ENCODE data around the gene COQ10A. TPM values are rescaled to one million over a fixed set of nuclear protein-coding genes. Genes with fewer than 3 reads are reported as not detected.

The COQ10A gene
- polyA plus RNA-seq, 2 donors, result 5.5 to 7.0 TPM

DNA sequence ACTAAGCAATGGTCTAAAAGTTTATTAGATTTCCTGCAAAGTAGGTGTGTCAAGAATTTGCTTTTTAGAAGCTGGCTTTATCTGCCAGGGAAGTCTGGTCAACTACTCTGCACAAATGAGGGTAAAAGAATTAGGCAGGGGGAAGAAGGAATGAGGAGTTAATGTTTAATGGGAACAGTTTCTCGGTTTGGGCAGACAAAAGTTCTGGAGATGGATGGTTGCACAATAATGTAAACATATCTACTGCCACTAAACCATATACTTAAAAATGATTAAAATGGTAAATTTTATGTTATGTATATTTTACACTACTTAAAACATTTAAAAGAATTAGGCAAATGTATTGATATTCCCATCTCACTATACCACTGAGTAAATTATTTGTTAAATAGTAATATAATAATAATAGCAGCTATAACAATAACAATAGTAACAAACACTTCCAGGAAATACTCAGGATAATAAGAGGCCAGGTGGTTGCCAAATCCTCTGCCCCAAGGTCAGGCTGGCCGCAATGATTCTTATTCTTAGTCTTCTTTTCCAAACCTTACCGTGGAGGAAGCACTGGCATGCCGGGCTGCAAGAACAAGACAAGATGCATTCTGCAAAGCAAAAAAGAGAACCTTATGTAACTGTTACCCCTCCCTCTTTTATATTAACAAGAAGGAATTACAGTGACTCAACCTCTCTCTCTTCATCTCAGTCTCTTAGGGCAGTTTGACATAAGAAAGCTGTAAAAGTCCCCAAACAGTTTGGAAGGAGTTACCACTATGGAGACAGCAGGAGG, 19.5 kb downstream of the COQ10A start:
- Histone ChIP-seq H3K4me3 (ENCODE audit: low read depth in 1 of 2, low read length in 2 of 2) (no peak overlapping the region), H3K9me3 (ENCODE audit: control insufficient read depth in 2 of 2, insufficient read depth in 1 of 2, low read depth in 1 of 2, low read length in 1 of 2) (no peaks in the 10 kb centered on the region), H3K27me3 (ENCODE audit: control insufficient read depth in 1 of 2, insufficient read depth in 2 of 2, low read length in 2 of 2) (no peaks in the 10 kb centered on the region), H3K36me3 (ENCODE audit: control insufficient read depth in 2 of 2, insufficient read depth in 2 of 2, low read length in 1 of 2) (peaks cover 11 to 14% of the 10 kb centered on the region in 2 donors), H3K27ac (ENCODE audit: low read depth in 2 of 2, low read length in 1 of 2) (no peak overlapping the region), H3K4me1 (ENCODE audit: control insufficient read depth in 2 of 2, insufficient read depth in 2 of 2, low read length in 1 of 2) (no peaks in the 10 kb centered on the region)
- 47 to 48% methylated on average over 4 of the region's 4 CpGs for WGBS, 2 donors

DNA sequence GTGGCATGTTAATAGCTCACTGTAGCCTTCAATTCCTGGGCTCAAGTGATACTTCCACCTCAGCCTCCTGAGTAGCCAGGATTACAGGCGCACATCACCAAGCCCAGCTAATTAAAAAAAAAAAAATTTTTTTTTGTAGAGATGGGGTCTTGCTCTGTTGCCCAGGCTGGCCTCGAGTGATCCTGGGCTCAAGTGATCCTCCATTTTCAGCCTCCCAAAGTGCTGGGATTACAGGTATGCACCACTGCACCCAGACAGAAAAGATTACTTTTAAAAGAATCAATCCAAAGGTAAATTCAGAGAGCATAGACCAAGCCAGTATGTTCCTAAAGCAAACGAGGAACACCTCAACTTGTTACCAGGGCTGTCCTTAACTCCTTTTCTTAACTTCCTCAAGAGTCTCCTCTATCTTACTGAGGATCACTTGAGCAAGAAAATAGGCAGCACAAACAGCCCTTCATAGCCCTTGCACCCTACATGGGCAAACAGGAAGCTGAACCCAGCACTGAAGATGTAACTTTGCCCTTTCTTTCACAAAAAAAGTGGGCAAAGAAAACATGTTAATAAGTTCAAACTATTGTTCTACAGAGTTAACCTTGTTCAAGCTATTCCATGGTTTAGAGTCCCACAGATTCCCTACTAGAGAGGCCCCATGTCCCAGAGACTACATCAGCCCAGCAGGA, 22.1 kb downstream of the COQ10A start:
- Histone ChIP-seq H3K9me3 (ENCODE audit: control insufficient read depth in 2 of 2, insufficient read depth in 1 of 2, low read depth in 1 of 2, low read length in 1 of 2) (no peaks in the 10 kb centered on the region), H3K27me3 (ENCODE audit: control insufficient read depth in 1 of 2, insufficient read depth in 2 of 2, low read length in 2 of 2) (no peaks in the 10 kb centered on the region), H3K27ac (ENCODE audit: low read depth in 2 of 2, low read length in 1 of 2) (no peak overlapping the region), H3K4me1 (ENCODE audit: control insufficient read depth in 2 of 2, insufficient read depth in 2 of 2, low read length in 1 of 2) (no peaks in the 10 kb centered on the region), H3K4me3 (ENCODE audit: low read depth in 1 of 2, low read length in 2 of 2) (no peak overlapping the region), H3K36me3 (ENCODE audit: control insufficient read depth in 2 of 2, insufficient read depth in 2 of 2, low read length in 1 of 2) (peaks cover 6 to 11% of the 10 kb centered on the region in 2 donors)
- WGBS, 2 donors, result 77 to 84% methylated on average over 3 of the region's 3 CpGs

DNA sequence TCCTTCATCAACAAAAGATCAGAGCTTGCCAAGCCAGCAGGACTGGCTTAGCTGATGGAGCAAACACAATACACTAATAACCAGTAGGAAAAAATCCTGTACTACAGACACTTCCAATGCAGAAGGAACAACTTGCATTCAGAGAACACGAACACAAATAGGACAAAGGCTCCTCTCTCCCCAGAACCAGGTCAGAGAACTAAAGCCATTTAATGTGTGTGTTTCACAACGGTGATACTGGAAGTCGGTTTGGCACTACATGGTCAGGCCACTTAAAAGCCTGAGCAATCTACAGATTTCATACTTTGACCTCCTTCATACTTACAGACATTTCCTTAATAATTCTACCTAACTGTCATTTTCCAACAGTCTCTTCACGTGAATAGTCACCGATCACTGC, 27.1 kb downstream of the COQ10A start:
- Histone ChIP-seq H3K4me1 (ENCODE audit: control insufficient read depth in 2 of 2, insufficient read depth in 2 of 2, low read length in 1 of 2) (peaks cover 4% of the 10 kb centered on the region in 2 donors), H3K4me3 (ENCODE audit: low read depth in 1 of 2, low read length in 2 of 2) (no peak overlapping the region), H3K27ac (ENCODE audit: low read depth in 2 of 2, low read length in 1 of 2) (peak overlapping the region; percentile 55 to 67), H3K36me3 (ENCODE audit: control insufficient read depth in 2 of 2, insufficient read depth in 2 of 2, low read length in 1 of 2) (peaks cover 0 to 6% of the 10 kb centered on the region in 2 donors), H3K9me3 (ENCODE audit: control insufficient read depth in 2 of 2, insufficient read depth in 1 of 2, low read depth in 1 of 2, low read length in 1 of 2) (no peaks in the 10 kb centered on the region), H3K27me3 (ENCODE audit: control insufficient read depth in 1 of 2, insufficient read depth in 2 of 2, low read length in 2 of 2) (no peaks in the 10 kb centered on the region)
- 69 to 80% methylated on average over 5 of the region's 5 CpGs for WGBS, 2 donors

DNA sequence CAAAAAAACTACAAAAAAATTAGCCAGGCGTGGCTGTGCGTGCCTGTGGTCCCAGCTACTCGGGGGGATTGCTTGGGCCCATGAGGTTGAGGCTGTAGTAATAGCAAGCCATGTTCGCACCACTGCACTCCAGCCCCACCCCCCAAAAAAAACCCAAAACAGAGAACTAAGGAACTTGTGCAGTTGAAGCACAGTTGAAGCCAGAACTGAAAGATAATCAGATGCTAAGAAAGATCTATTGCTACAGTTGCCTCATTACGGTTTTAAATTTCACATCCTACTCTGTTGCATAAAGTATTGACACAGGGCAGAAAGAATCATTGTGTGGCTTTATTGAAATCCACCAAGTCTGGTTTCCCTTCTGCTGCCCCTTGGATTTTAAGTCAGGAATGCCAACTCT, 29.6 kb downstream of the COQ10A start:
- Histone ChIP-seq H3K27me3 (ENCODE audit: control insufficient read depth in 1 of 2, insufficient read depth in 2 of 2, low read length in 2 of 2) (no peaks in the 10 kb centered on the region), H3K36me3 (ENCODE audit: control insufficient read depth in 2 of 2, insufficient read depth in 2 of 2, low read length in 1 of 2) (peaks cover 0 to 6% of the 10 kb centered on the region in 2 donors), H3K9me3 (ENCODE audit: control insufficient read depth in 2 of 2, insufficient read depth in 1 of 2, low read depth in 1 of 2, low read length in 1 of 2) (no peaks in the 10 kb centered on the region), H3K27ac (ENCODE audit: low read depth in 2 of 2, low read length in 1 of 2) (no peak overlapping the region), H3K4me3 (ENCODE audit: low read depth in 1 of 2, low read length in 2 of 2) (no peak overlapping the region), H3K4me1 (ENCODE audit: control insufficient read depth in 2 of 2, insufficient read depth in 2 of 2, low read length in 1 of 2) (peaks cover 4% of the 10 kb centered on the region in 2 donors)
- 80 to 81% methylated on average over 5 of the region's 5 CpGs for WGBS, 2 donors

DNA sequence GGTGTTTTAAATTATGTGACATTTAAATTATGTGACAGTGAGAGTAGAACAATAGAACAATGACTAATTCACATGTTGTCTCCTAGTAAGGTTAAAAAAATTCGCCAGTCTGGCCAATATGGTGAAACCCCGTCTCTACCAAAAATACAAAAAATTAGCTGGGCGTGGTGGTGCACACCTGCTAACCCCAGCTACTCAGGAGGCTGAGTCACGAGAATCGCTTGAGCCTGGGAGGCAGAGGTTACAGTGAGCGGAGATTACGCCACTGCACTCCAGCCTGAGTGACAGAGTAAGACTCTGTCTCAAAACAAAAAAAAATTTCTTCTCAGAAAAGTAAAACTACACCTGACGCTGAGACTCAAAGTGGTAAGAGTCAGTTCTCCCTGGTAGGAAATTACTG, 30.7 kb downstream of the COQ10A start:
- no peak overlapping the region for H3K4me3 ChIP-seq (ENCODE audit: low read depth in 1 of 2, low read length in 2 of 2)
- peaks cover 0 to 6% of the 10 kb centered on the region in 2 donors for H3K36me3 ChIP-seq (ENCODE audit: control insufficient read depth in 2 of 2, insufficient read depth in 2 of 2, low read length in 1 of 2)
- peaks cover 4% of the 10 kb centered on the region in 2 donors for H3K4me1 ChIP-seq (ENCODE audit: control insufficient read depth in 2 of 2, insufficient read depth in 2 of 2, low read length in 1 of 2)
- WGBS, 2 donors, result 80 to 85% methylated on average over 8 of the region's 8 CpGs
- no peak overlapping the region for H3K27ac ChIP-seq (ENCODE audit: low read depth in 2 of 2, low read length in 1 of 2)
- H3K27me3 ChIP-seq (ENCODE audit: control insufficient read depth in 1 of 2, insufficient read depth in 2 of 2, low read length in 2 of 2), result no peaks in the 10 kb centered on the region
- H3K9me3 ChIP-seq (ENCODE audit: control insufficient read depth in 2 of 2, insufficient read depth in 1 of 2, low read depth in 1 of 2, low read length in 1 of 2), result no peaks in the 10 kb centered on the region

DNA sequence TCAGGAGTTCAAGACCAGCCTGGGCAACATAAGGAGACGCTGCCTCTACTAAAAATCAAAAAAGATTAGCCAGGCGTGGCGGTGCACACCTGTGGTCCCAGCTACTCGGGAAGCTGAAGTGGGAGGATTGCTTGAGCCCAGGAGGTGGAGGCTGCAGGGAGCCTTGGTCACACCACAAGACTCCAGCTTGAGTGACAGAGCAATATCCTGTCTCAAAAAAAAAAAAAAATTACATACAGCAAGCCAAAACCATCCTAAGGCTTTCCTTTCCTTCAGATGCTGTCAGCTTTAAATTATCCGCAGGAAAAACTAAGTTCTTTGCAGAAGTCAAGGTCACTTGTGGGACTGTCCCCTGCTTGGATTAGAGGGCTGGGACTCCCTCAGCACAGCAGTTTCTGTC, 32.1 kb downstream of the COQ10A start:
- H3K4me1 ChIP-seq (ENCODE audit: control insufficient read depth in 2 of 2, insufficient read depth in 2 of 2, low read length in 1 of 2), result peaks cover 4% of the 10 kb centered on the region in 2 donors

DNA sequence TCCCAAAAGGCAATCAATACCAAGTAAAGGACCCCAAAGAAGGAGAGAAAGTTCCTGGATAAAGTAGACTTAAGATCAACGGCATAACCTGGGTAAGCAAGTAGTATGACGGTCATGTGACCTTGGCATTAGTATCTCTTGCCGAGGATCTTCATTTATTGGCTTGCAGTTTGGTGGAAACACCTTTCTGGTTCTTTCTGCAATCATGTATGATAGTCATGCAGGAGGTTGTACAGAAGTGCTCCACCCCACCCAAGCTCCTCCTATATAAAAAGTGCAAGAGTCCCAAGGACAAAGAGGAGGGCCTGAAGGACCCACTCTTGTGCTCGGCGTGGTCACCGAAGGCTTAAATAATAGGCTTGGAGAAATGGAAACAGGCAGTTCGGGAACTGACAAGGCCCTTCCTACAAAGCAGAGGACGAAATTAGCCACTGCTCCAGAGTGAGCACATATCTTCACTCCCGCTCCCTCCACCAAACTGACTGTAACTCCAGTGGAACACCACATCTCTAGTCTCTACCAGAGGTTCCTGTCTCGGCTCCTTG, 32.6 kb downstream of the COQ10A start:
- no peaks in the 10 kb centered on the region for H3K27me3 ChIP-seq (ENCODE audit: control insufficient read depth in 1 of 2, insufficient read depth in 2 of 2, low read length in 2 of 2)
- H3K4me3 ChIP-seq (ENCODE audit: low read depth in 1 of 2, low read length in 2 of 2), result peak overlapping the region; percentile 79 to 82
- H3K4me1 ChIP-seq (ENCODE audit: control insufficient read depth in 2 of 2, insufficient read depth in 2 of 2, low read length in 1 of 2), result peaks cover 4% of the 10 kb centered on the region in 2 donors
- H3K9me3 ChIP-seq (ENCODE audit: control insufficient read depth in 2 of 2, insufficient read depth in 1 of 2, low read depth in 1 of 2, low read length in 1 of 2), result no peaks in the 10 kb centered on the region
- peak overlapping the region; percentile 94 to 95 for H3K27ac ChIP-seq (ENCODE audit: low read depth in 2 of 2, low read length in 1 of 2)
- peaks cover 0 to 2% of the 10 kb centered on the region in 2 donors for H3K36me3 ChIP-seq (ENCODE audit: control insufficient read depth in 2 of 2, insufficient read depth in 2 of 2, low read length in 1 of 2)
- 1 to 2% methylated on average over 10 of the region's 10 CpGs for WGBS, 2 donors

More for the DNA sequence above, 32.1 kb downstream of the COQ10A start:
- Histone ChIP-seq H3K4me3 (ENCODE audit: low read depth in 1 of 2, low read length in 2 of 2) (peak overlapping the region; percentile 79 to 82), H3K27me3 (ENCODE audit: control insufficient read depth in 1 of 2, insufficient read depth in 2 of 2, low read length in 2 of 2) (no peaks in the 10 kb centered on the region), H3K27ac (ENCODE audit: low read depth in 2 of 2, low read length in 1 of 2) (peak overlapping the region; percentile 30 to 95), H3K9me3 (ENCODE audit: control insufficient read depth in 2 of 2, insufficient read depth in 1 of 2, low read depth in 1 of 2, low read length in 1 of 2) (no peaks in the 10 kb centered on the region), H3K36me3 (ENCODE audit: control insufficient read depth in 2 of 2, insufficient read depth in 2 of 2, low read length in 1 of 2) (peaks cover 0 to 6% of the 10 kb centered on the region in 2 donors)
- 65 to 77% methylated on average over 5 of the region's 5 CpGs for WGBS, 2 donors

DNA sequence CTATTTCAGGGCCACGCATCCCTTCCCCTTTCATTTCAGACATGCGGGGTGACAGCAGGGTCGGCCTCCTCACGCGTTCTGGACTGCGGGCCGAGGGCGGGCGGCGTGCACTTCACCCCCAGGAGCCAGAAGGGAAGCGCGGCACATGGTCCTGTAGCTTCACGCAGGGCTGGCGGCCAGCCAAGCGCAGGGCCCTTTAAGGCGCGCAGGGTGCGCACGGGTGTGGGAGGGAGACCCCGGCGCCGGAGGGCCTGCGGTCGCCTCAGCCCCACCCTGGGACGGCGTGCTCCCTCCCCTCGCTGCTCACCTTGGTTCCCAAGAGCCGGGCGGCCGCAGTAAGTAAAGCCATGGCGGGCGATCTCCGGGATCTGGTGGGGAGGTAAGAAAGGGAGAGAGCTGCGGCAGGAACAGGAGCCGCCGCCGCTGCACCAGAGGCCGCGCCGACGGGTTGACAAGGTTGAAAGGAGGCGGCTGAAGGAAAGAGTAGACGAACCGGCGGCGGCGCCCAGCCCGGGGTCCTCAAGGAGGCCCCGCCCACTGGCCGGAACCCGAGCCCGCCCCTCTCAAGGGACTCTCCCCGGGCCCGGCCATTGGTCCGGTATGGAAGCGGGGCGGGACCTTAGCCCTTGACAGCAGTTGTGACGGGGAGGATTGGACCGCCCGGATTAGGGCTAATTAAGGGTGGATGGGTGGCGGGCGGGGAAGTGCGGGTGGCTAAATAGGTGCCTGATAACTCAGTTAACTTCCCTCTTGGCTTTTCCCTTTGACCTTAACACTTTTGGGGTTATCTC, 33.3 kb downstream of the COQ10A start, which contains the start of gene CS:
TSS of gene CS (minus strand) at position 478 of the 791 bp plus-strand sequence. CDS start at position 349, 129 bp downstream.
- Histone ChIP-seq H3K27me3 (ENCODE audit: control insufficient read depth in 1 of 2, insufficient read depth in 2 of 2, low read length in 2 of 2) (no peaks in the 10 kb centered on the region), H3K9me3 (ENCODE audit: control insufficient read depth in 2 of 2, insufficient read depth in 1 of 2, low read depth in 1 of 2, low read length in 1 of 2) (no peaks in the 10 kb centered on the region), H3K36me3 (ENCODE audit: control insufficient read depth in 2 of 2, insufficient read depth in 2 of 2, low read length in 1 of 2) (peaks cover 0 to 2% of the 10 kb centered on the region in 2 donors), H3K27ac (ENCODE audit: low read depth in 2 of 2, low read length in 1 of 2) (peak within 1 kb of the TSS; percentile 94 to 95), H3K4me1 (ENCODE audit: control insufficient read depth in 2 of 2, insufficient read depth in 2 of 2, low read length in 1 of 2) (peaks cover 4% of the 10 kb centered on the region in 2 donors), H3K4me3 (ENCODE audit: low read depth in 1 of 2, low read length in 2 of 2) (peak within 1 kb of the TSS; percentile 79 to 82)
- 0 to 1% methylated on average over 61 to 63 of the region's 63 CpGs for WGBS, 2 donors
